ENCODE data around the gene SYT12. TPM values are rescaled to one million over a fixed set of nuclear protein-coding genes. Genes with fewer than 3 reads are reported as not detected.
A peak's percentile ranks its signal among the peaks of the same experiment; 100 is the strongest.

SYT12 gene
- total RNA-seq, 1 donor from 2014 or later, result 0.37 TPM

GRCh38 chr11:67056267-67057204, 33.6 kb downstream of the SYT12 start, which contains the start of gene RHOD:
Gene RHOD (plus strand): TSS chr11:67056847. CDS start chr11:67056903, 56 bp downstream.
- peaks cover 8% of the 10 kb centered on the region for H3K27me3 Mint-ChIP-seq (ENCODE audit: unreplicated experiment)
- H3K36me3 Mint-ChIP-seq (ENCODE audit: unreplicated experiment), result no peaks in the 10 kb centered on the region
- H3K27ac Mint-ChIP-seq (ENCODE audit: unreplicated experiment), result no peak within 1 kb of the TSS
- peak within 1 kb of the TSS; percentile 63 for H3K4me3 Mint-ChIP-seq (ENCODE audit: unreplicated experiment)
- peak; percentile 57 for DNase-seq
- TF ChIP-seq CTCF (IDR thresholded peaks at IDR 0.05; ENCODE audit: partially characterized antibody, unreplicated experiment), result peak; percentile 10
- H3K4me1 Mint-ChIP-seq (ENCODE audit: low read depth, unreplicated experiment), result peaks cover 4% of the 10 kb centered on the region
- H3K9me3 Mint-ChIP-seq (ENCODE audit: unreplicated experiment), result peaks cover 9% of the 10 kb centered on the region

- no peak for DNase-seq
- Mint-ChIP-seq H3K27ac (ENCODE audit: unreplicated experiment) (no peak overlapping the region), H3K9me3 (ENCODE audit: unreplicated experiment) (peaks cover 9% of the 10 kb centered on the region), H3K27me3 (ENCODE audit: unreplicated experiment) (peaks cover 8% of the 10 kb centered on the region), H3K36me3 (ENCODE audit: unreplicated experiment) (no peaks in the 10 kb centered on the region), H3K4me1 (ENCODE audit: low read depth, unreplicated experiment) (peaks cover 4% of the 10 kb centered on the region), H3K4me3 (ENCODE audit: unreplicated experiment) (peak overlapping the region; percentile 63)
- TF ChIP-seq CTCF (IDR thresholded peaks at IDR 0.05; ENCODE audit: partially characterized antibody, unreplicated experiment), result no peak
These were observed 34.3 kb downstream of the SYT12 start for GRCh38 chr11:67057205-67057672.

- Mint-ChIP-seq H3K27ac (ENCODE audit: unreplicated experiment) (no peak overlapping the region), H3K36me3 (ENCODE audit: unreplicated experiment) (no peaks in the 10 kb centered on the region), H3K4me3 (ENCODE audit: unreplicated experiment) (no peak overlapping the region), H3K4me1 (ENCODE audit: low read depth, unreplicated experiment) (peaks cover 4% of the 10 kb centered on the region), H3K9me3 (ENCODE audit: unreplicated experiment) (peaks cover 9% of the 10 kb centered on the region), H3K27me3 (ENCODE audit: unreplicated experiment) (peaks cover 5% of the 10 kb centered on the region)
- TF ChIP-seq CTCF (IDR thresholded peaks at IDR 0.05; ENCODE audit: partially characterized antibody, unreplicated experiment), result no peak
- DNase-seq, result no peak
These were observed 35.6 kb downstream of the SYT12 start for GRCh38 chr11:67058506-67058905.

- no peak for TF ChIP-seq CTCF (IDR thresholded peaks at IDR 0.05; ENCODE audit: partially characterized antibody, unreplicated experiment)
- Mint-ChIP-seq H3K27ac (ENCODE audit: unreplicated experiment) (no peak overlapping the region), H3K4me3 (ENCODE audit: unreplicated experiment) (no peak overlapping the region), H3K4me1 (ENCODE audit: low read depth, unreplicated experiment) (peaks cover 1% of the 10 kb centered on the region), H3K36me3 (ENCODE audit: unreplicated experiment) (no peaks in the 10 kb centered on the region), H3K9me3 (ENCODE audit: unreplicated experiment) (peaks cover 6% of the 10 kb centered on the region), H3K27me3 (ENCODE audit: unreplicated experiment) (peaks cover 5% of the 10 kb centered on the region)
- DNase-seq, result no peak
These were observed 36.7 kb downstream of the SYT12 start for GRCh38 chr11:67059671-67060070.

GRCh38 chr11:67060111-67060522, 37.2 kb downstream of the SYT12 start:
- TF ChIP-seq CTCF (IDR thresholded peaks at IDR 0.05; ENCODE audit: partially characterized antibody, unreplicated experiment), result no peak
- H3K27ac Mint-ChIP-seq (ENCODE audit: unreplicated experiment), result no peak overlapping the region
- H3K4me3 Mint-ChIP-seq (ENCODE audit: unreplicated experiment), result no peak overlapping the region
- no peaks in the 10 kb centered on the region for H3K36me3 Mint-ChIP-seq (ENCODE audit: unreplicated experiment)
- peaks cover 6% of the 10 kb centered on the region for H3K9me3 Mint-ChIP-seq (ENCODE audit: unreplicated experiment)
- H3K27me3 Mint-ChIP-seq (ENCODE audit: unreplicated experiment), result peaks cover 5% of the 10 kb centered on the region
- DNase-seq, result no peak
- H3K4me1 Mint-ChIP-seq (ENCODE audit: low read depth, unreplicated experiment), result peaks cover 1% of the 10 kb centered on the region

Measured in glutamatergic neuron (in vitro differentiated cells).